NCI-H1436 treated with DMSO at 0.1 percent for 48 hours (cell line): ENCODE data around the gene RIT1.

Experiments
- DNase-seq: peaks from one replicate; lab custom pipeline; 2025; lab: John Stamatoyannopoulos, UW

The RIT1 gene

DNA sequence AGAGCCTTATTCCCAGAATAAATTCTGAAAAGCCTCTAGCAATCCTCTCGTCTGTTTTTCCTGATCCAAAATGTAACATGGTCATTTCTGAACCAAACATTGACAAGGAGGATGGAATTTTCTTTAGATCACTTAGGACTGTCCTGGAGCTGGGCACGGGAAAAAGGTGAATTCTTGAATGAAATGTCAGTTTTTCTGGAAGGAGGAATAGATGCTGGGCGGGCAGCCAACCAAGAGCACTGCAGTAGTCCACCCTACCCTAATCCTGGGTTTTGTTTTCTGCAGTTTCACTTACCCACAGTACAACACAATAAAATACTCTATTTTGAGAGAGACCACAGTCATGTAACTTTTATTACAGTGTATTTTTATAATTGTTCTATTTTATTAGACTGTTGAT lies 20.9 kb downstream of the RIT1 start:
- no peak for DNase-seq

DNA sequence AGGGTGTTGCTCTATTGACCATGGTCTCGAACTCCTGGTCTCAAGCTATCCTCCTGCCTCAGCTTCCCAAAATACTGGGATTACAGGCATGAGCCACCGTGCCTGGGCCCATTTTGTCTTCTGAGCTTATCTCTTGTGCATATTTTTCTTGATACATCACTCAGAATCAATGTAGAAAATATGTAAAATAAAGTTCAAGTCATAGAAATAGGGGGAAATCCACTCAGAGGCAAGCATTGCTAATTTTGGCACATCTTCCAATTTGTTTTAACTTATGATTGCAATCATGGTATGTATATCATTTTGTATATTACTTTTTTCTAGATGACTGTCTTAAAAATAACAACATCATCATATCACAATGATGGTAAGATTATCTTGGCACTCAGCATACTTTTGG lies 21.6 kb downstream of the RIT1 start:
- no peak for DNase-seq

DNA sequence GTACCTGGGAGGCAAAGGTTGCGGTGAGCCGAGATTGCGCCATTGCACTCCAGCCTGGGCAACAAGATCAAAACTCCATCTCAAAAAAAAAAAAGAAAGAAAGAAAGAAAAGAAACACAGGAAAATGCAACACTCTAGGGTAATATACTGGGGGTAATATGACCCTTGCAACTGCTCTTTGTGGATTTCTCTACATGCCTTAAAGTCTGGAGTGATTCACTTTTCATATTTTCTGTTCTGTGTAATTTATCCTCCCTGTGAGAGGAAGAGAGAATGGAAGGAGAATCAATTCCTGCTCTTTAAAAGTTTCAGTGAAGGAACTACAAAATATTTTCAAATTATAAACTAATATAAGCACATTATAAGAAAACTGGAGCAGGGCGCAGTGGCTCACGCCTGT lies 22.7 kb downstream of the RIT1 start:
- no peak for DNase-seq

DNA sequence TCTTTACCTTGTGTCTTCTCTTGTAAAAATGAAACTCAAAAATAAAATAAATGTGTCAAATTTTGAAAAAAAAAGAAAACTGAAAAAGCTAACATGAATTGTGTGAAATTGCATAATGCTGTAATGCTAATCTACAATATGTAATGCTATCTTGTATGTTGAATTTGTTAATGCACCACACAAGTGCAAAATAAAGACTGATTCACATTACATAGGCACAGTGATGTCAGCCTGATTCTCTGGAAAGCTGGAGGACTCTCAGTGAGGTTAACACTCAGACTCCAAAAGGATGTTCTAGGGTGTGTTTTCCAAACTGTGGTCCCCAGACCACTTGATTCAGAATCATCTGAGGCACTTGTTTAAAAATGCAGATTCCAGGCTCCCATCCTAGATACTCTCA lies 26.2 kb downstream of the RIT1 start:
- DNase-seq: no peak

DNA sequence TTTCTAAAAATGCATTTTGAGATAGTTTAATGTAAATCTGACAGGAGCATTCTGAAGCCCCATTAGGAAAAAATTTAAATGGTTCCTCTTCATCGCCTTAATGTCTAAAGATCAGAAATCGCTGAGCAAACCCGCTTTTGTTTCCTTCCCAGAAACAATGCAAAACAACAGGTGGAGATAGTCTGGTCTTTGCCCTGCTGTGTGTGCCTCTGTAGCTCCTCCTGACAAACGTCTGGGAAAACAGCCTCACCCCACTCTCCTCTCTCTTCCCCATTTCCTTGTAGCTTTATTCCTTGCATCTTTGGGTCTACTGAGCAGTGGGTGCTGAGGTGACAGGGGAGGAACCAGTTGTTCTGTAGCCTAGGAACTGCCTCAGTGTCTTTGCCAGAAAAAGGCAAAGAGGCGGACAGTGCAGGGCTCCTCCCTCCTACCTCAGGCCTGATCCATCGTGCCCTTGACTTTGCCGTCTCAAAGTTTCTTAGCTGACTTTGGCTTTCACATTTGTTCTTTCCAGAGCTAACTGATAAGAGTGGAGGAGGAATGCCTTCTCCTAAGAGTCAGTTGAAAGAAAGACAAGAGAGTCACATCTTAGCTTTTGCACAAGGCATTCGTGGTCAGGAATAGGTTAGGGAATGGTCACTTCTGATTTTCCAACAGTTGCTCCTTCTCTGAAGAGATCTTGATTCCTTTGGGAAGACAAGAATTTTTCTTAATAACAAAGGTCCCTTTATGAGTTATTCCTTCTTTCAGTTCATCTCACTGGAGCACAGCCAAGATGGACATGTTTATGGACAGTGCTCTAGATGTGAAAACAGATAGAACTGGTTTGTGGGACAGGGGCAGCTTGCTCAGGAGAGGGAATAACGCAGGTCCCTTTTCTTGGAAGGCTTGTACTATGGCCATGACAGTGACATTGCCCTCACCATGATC lies 26.9 kb downstream of the RIT1 start:
- no peak for DNase-seq

DNA sequence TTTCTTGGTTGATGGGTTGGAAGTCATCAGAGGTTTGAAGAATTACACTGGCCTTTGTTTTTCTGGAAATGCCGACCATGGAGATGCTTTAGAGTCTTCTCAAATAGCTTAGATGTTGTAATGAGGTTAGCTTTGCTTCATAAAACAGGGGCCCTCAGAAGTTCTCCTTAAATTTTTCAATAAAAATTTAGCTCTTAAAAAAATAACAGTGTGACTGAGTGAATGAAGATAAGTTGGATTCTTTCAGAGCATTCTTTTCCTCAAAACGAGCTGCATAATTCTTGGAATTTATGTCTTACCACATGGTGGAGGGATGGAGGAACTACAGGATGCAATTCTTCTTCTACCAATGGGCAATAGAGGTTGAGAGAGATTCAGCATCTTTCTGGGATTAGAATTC lies 28.4 kb downstream of the RIT1 start:
- DNase-seq: no peak

DNA sequence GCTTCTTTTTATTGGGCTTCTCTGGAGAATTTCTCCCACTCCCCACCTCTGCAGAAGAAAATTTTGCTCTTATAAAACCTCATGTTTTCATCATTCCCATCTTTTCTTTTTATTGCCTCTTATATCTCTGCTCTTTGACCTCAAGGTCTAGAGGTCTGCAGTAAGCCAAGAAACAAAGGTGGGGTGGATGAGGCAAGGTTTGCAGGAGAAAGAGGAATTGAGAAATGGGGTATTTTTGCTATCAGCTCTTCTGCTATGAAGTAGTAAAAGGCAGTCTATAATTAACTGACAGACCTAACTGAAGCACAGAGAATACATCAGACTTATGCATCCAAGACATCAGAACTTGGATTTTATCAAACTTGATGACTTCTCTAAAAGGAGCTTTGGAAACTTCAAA lies 28.9 kb downstream of the RIT1 start:
- DNase-seq: no peak

DNA sequence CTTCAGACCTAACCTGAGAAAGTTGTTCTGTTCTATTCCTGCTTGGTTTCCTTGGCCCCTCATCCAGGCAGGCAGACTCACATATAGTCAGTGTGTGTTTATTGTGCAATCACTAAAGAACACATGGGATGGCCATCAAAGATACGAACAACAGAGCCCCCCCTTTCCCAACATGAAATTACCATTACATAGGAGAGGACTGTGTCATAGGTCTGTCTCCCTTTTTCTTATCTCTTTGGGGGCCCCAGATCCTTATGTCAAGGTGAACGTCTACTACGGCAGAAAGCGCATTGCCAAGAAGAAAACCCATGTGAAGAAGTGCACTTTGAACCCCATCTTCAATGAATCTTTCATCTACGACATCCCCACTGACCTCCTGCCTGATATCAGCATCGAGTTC lies 30.2 kb downstream of the RIT1 start:
- DNase-seq: no peak

DNA sequence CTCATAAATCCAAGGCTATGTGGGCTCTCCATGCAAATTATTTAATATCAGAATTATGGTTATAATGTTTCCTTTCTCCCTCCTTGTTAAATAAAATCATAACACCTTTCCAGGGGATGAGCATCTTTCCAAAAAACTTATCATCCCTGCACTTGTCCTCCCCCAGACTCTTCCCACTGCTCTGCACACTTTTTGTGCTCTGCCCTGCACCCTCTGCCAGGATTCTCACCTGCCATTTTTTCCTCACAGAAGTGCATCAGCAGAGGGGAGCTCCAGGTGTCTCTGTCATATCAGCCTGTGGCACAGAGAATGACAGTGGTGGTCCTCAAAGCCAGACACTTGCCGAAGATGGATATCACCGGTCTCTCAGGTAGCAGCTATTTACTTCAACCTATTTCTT lies 30.9 kb downstream of the RIT1 start:
- no peak for DNase-seq

DNA sequence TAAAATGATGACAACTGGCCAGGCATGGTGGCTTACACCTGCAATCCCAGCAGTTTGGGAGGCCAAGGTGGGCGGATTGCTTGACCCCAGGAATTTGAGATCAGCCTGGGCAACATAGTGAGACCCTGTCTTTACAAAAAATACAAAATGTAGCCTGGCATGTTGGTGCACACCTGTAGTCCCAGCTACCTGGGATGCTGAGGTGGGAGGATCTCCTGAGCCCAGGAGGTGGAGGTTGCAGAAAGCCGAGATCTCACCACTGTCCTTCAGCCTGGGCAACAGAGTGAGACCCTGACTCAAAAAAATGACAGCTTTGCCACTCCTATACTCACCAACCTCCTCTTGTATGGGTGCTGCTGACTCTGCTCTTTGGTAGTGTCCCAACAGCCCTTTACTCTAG lies 33.2 kb downstream of the RIT1 start:
- DNase-seq: no peak

DNA sequence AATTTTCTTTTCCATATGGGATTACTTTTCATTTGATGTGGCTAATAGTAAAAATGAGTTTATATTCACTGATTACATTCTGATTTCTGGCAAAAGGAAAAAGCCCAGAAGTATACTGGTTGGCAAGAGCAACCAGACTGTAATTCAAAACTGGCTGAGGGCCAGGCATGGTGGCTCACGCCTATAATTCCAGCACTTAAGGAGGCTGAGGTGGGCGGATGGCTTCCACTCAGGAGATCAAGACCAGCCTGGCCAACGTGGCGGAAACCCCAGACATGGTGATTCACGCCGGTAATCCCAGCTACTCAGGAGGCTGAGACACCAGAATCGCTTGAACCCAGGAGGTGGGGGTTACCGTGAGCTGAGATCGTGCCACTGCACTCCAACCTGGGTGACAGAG lies 37.3 kb downstream of the RIT1 start:
- no peak for DNase-seq

DNA sequence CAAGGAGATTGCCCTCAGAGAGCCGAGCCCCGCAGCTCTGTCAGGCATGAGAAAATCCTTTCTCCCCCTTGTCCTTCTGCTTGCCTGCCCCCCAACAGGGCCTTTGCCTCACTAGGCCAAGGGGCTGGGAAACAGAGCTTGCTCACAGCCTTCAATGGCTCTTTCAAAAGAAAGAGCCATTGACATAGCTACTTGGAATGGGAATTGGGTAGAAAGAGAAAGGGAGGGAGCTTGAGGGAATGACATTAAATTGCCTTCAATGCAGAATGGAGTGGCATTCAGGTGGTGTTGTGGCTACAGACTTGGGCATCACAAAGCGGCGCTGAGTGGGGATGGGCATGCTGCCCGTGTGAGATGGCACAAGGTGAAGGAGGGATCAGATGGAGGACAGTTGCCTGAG lies 38.6 kb downstream of the RIT1 start:
- no peak for DNase-seq

DNA sequence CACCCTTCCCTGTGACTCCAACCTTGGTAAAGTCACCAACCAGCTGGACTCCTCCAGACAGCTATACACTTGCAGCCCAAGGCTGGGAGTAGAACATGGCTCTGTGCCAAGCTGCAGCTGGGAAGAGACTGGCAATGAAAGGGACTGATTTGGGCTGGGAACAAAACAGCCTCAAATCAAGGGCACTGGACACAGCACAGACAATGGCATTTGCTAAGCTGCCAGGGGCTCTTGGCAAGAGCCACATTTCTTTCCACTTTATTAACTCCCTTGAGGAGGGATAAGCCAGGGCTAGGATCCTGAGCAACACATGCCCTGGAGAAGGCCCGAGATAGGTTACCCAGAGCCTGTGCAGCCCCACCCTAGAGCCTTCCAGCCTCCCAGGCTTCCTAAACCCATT lies 39.8 kb downstream of the RIT1 start:
- no peak for DNase-seq

DNA sequence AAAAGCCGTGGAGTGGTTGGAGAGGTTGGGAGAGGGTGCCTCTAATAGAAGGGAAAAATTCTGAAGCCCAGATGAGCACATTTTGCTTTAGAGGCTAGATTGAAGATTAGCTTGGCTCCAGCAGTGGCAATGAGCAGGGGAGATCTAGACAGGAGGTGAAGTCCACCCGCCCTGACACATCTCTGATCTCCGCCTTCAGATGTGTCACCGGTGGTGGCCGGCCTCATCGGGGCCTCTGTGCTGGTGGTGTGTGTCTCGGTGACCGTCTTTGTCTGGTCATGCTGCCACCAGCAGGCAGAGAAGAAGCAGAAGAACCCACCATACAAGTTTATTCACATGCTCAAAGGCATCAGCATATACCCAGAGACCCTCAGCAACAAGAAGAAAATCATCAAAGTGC lies 43.4 kb downstream of the RIT1 start:
- no peak for DNase-seq

DNA sequence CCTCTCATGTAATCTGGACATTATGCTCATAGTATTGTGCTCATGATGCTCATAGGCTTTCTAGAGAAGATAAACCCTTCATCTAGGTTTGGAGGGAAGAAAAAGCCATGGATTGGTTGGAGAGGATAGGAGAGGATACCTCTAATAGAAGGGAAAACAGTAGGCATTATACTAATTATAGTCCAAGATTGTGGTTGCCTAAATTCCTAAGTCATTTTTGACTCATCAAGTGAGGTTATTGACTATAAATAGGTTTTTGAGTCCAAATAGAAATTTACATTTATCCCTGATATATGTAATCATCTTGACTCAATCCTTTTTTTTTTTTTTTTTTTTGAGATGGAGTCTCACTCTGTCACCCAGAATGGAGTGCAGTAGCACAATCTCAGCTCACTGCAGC lies 46.8 kb downstream of the RIT1 start:
- DNase-seq: no peak

DNA sequence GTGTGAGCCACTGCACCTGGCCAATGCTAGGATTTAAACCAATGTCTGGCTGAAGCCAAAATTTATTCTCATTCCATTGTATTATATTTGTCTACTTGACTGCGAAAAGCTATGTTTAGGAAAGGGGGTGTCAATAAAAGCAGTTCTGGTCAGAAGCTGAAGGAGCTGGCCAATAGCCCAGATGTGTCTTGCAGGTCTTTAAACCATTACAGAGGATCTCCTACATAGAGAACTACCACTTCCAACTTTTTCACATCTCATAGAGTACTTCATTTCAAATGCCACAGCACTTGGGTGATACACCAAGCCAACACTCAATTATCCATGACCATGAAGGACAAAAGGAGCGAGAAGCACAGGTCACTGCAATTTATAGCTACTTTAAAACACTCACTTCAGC lies 49.3 kb downstream of the RIT1 start:
- no peak for DNase-seq

DNA sequence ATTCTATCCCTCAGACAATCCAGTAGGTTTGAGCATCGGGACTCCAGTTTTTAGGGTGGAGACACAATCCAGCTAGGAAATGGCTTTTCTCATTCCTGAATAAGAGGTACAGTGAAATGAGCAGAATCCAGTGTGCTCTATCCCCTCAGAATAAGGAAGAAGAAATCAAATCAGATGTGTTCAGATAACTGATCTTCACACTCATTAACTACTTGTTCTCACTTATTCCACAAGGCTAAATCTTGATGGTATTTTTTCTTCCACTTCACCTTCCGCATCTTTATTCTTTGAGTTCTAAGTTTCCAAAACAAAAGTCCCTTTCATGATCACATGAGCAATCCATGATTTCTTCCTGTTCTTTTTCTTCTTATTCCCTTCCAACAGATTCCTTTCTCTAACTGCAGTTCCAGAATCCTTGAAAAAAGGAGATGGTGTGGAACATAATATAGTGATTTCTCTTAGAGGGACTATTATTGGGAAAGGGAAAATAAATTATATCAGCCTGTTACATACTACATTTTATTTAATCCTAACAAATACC lies 50.1 kb downstream of the RIT1 start:
- no peak for DNase-seq

DNA sequence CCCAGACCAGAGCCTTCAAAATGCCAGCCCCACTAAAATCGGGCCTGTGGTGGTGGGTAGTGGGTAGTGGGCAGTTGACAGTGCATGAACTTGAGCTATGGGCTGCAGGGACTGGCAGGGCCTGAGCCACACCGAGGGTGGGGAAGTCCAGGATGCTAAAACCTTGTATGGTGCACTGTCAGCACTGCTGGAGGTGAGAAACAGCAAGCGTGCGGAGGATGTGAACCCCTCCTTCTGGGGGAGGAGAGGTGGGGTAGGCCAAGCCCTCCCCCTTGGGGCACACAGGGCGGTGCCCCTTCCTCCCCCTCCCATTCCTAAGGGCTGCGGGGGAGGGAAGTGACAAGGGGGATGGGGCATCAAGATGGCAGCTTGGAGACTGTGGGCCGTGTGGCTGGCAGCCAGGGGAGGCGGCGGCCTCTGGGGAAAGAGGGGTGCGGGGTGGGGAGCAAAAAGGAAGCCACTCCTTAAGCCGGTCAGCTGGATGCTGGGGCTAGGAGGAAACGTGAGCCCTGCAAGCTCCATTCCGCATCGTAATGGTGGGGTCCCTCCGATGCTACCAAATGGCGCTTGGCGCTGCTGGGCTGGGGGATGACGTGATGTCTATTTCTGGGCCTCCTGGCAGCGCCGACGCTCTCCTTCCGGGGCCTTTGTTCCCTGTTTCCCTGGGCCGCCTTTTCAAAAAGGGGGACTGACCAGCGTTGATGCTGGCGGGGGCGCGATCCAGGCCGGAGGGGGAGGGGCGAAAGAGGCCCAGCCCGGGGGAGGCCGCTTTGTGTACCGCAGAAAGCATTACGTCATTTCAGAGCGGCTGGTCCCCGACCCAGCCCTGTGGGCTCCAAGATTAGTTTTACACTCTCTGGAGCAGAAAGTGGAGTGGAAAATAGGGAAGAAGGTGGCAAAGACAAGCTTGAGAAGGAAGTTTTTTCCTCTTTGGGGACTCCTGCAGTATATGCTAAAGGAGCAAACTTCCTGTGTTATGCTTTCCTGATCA lies 51.0 kb downstream of the RIT1 start:
- DNase-seq: no peak

DNA sequence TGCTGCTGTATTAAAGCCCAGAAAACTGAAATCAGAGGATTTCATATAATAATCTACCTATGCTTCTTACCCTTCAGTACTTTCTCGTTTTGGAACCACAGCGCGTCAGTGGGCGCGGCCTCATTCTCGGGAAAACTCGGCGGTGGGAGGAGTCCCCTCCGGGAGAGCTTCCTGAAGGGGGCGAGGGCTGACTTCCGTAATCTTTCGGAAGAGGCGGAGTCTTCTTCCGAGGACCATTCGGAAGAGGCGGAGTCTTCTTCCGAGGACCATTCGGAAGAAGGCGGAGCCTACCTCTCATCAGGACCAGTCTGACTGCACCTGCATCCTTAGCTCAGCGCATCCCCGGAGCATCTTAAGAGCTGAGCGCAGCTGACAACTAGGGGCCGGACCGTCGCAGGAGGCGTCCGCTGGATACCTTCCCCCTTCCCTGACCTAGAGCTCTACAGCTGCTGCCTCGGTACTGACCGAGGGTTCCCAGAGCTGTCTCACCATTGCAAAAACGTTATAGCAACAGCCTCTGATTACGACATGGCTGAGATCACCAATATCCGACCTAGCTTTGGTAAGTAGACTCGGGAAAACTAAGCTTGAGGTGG lies 51.8 kb downstream of the RIT1 start, which contains the start of gene SYT11:
SYT11 (plus strand) TSS at position 334 of the 596 bp plus-strand sequence; CDS start at position 529, 195 bp downstream.
- peak; percentile 74 for DNase-seq

DNA sequence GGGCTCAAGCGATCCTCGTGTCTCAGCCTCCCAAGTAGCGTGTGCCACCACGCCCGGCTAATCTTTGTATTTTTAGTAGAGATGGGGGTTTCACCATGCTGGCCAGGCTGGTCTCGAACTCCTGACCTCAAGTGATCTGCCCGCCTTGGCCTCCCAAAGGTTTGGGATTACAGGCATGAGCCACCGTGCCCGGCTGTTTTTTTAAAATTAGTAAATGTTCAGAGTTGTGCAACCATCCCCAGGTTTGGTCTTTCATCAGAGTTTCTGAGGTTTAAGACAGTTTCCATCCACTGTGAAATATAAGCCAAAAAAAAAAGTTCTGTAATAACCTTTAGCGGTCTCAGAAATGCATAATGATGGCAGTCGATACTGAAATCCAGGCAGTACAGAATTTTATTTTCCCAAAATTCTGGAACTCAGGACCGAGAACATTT lies 52.3 kb downstream of the RIT1 start:
- DNase-seq: no peak

DNA sequence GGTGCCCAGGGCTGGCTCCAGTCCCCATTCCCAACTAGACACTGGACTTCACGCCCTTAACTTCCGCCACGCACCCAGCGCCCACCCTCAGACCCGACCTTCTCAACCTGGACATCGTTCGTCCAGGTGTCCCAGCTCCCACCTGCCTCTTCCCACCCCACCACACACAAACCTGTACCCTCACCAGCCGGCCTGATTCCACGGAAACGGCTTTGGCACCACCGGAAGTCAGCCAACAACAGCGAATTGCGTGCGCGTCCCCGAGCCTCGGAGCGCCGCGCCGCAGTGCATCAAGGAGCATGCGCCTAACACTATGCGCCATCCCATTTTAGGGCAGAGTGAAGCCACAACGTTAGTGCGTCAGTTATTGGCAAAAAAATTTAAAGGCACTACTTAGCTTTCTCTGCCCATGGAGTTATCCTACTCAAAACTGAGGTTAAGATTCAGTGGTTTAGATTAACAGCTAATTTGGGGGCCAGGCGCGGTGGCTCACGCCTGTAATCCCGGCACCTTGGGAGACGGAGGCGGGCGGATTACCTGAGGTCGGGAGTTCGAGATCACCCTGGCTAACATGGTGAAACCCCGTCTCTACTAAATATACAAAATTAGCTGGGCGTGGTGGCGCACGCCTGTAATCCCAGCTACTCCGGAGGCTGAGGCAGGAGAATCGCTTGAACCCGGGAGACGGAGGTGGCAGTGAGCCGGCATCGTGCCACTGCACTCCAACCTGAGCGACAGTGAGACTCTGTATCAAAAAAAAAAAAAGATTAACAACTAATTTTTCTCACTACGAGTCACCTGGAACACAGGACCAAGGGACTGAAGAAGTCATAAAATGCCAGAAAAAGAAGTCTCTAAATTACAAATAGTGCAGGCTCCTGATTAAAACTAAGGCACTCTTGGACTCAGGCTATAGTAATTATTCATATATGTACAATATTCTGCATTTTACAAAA lies 53.9 kb downstream of the RIT1 start, which contains the start of gene GON4L:
GON4L (minus strand) TSS at position 240 of the 956 bp plus-strand sequence. CDS start 3,434 bp downstream, outside the sequence.
- DNase-seq: peak; percentile 53
